SK-N-SH (cell line): Measurements from ENCODE around the gene GK. TPM values are rescaled to one million over a fixed set of nuclear protein-coding genes. Genes with fewer than 3 reads are reported as not detected.

Experiments used
- FOSL2 ChIP-seq: IDR thresholded peaks from 2 replicates; pipeline ENCODE4 v1.4.0; 2012; ENCODE audit warnings: low read depth, mild to moderate bottlenecking, moderate library complexity, borderline replicate concordance
- FOXJ3 ChIP-seq: sonication (generic); formaldehyde crosslinking; IDR thresholded peaks from 2 replicates; pipeline ENCODE4 v1.5.1; 2020; ENCODE audit warnings: mild to moderate bottlenecking, missing genetic modification reagents
- FOXM1 ChIP-seq: IDR thresholded peaks from 2 replicates; pipeline ENCODE4 v1.4.0; 2012; ENCODE audit warnings: low read depth, mild to moderate bottlenecking
- GABPA ChIP-seq: IDR thresholded peaks from 2 replicates; pipeline ENCODE4 v1.4.0; 2012; ENCODE audit warnings: low read depth, mild to moderate bottlenecking
- GATA2 ChIP-seq: sonication (generic); formaldehyde crosslinking; IDR thresholded peaks from 2 replicates; pipeline ENCODE4 v1.5.0; 2020; ENCODE audit warnings: mild to moderate bottlenecking, missing genetic modification reagents
- JUND ChIP-seq: IDR thresholded peaks from 2 replicates; pipeline ENCODE4 v1.4.0; 2012
- MEF2A ChIP-seq: IDR thresholded peaks from 2 replicates; pipeline ENCODE4 v1.4.0; 2012; ENCODE audit warnings: low read depth, borderline replicate concordance
- NFIC ChIP-seq: IDR thresholded peaks from 2 replicates; pipeline ENCODE4 v1.4.0; 2012; ENCODE audit warnings: borderline replicate concordance
- NRF1 ChIP-seq: IDR thresholded peaks from 2 replicates; pipeline ENCODE4 v1.6.1; 2012; ENCODE audit warnings: low read depth, mild to moderate bottlenecking, low read length
- PBX3 ChIP-seq: IDR thresholded peaks from 2 replicates; pipeline ENCODE4; 2012
- POLR2AphosphoS5 ChIP-seq: IDR thresholded peaks from 2 replicates; pipeline ENCODE4 v1.6.1; 2012; ENCODE audit warnings: low read depth, low read length
- RAD21 ChIP-seq: IDR thresholded peaks from 2 replicates; pipeline ENCODE4 v1.6.1; 2012; ENCODE audit warnings: mild to moderate bottlenecking, low read length
- RCOR1 ChIP-seq: fragments of 150-350 bp; IDR thresholded peaks from 2 replicates; pipeline ENCODE4 v1.6.1; 2017; ENCODE audit warnings: antibody characterized with exemption, low read length
- REST ChIP-seq: IDR thresholded peaks from 2 replicates; pipeline ENCODE4 v1.6.1; 2012; ENCODE audit warnings: mild to moderate bottlenecking, low read depth, low read length, moderate library complexity
- RFX5 ChIP-seq: IDR thresholded peaks from 2 replicates; pipeline ENCODE4 v1.6.1; 2012; ENCODE audit warnings: mild to moderate bottlenecking, improper control_type of control experiment, low read length
- RXRA ChIP-seq: IDR thresholded peaks from 2 replicates; pipeline ENCODE4 v1.4.0; 2012; ENCODE audit warnings: low read depth, mild to moderate bottlenecking, borderline replicate concordance
- SMC3 ChIP-seq: IDR thresholded peaks from 2 replicates; pipeline ENCODE4 v1.6.1; 2012; ENCODE audit warnings: low read depth, low read length, improper control_type of control experiment
- TCF12 ChIP-seq: IDR thresholded peaks from 2 replicates; pipeline ENCODE4 v1.4.0; 2012
- ZBTB33 ChIP-seq: IDR thresholded peaks from 2 replicates; pipeline ENCODE4 v1.4.0; 2012; ENCODE audit warnings: low read depth, borderline replicate concordance
- polyA plus RNA-seq, 3 experiments: library from polyadenylated mRNA; depleted of rRNA; stranded (reverse); fragments of >200 nt; gene quantifications; 2 replicates each; pipeline ENCODE4 v1.2.3, GENCODE V29; 2012

GK gene
- polyA plus RNA-seq, 1 of the 3 experiments (the other 2 are of a cell fraction) = 2.2 TPM

GRCh38 chrX:30620980-30621618, 32.1 kb upstream of the GK start (continued):
- TF ChIP-seq FOSL2 (peak; percentile 89), GATA2 (no peak), SMC3 (no peak), RFX5 (no peak), MEF2A (peak; percentile 93), FOXM1 (no peak), NFIC (peak; percentile 57), PBX3 (peak; percentile 92), FOXJ3 (CRISPR knock-in tag) (no peak), REST (no peak), RXRA (0 out of 2 replicates have a peak, but pooled peaks have one; percentile 26), GABPA (no peak), ZBTB33 (no peak), JUND (peak; percentile 84), RAD21 (no peak), NRF1 (no peak), RCOR1 (no peak), POLR2AphosphoS5 (peak; percentile 28; the same call in 1 of the 2 replicates), TCF12 (peak; percentile 92)
